ENCODE results near the gene AUP1. TPM values are rescaled to one million over a fixed set of nuclear protein-coding genes. Genes with fewer than 3 reads are reported as not detected.

Gene AUP1
- total RNA-seq, 2 donors from 2014 or later, result 101 to 124 TPM

DNA sequence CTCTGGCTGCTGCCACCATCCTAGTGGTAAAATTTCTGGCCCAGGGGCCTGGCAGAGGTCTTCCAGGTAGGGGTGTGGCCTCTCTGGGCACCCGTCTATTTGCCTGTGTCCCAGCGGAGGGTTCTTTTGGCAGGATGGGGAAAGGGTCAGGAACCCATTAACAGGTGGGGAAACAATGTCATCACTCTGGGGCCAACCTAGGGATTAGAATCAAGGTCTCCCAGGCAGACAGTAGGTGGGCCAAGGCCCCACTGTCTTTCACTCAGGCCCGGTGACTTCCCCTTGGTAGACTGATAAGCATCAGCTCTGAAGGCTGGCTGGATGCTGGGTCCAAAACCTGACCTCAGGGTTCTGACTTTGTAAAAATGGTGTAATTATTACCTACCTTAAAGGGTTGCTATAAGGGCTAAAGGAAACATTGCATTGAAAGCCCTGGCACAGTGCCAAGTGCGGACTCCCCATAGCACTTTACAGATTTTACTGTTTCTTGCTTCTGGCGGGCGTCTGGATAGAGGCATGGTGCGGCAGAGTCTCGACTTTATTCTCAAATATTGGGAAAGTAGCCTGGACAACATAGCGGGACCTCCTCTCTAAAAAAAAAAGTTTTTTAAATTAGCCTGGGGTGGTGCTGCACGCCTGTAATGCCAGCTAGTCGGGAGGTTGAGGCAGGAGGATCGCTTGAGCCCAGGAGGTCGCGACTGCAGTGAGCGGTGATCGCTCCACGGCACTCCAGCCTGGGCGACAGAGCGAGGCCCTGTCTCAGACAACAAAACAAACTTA is 32.3 kb downstream of the AUP1 start:
- Histone ChIP-seq H3K27me3 (replicated peaks; ENCODE audit: insufficient read depth) (peaks cover 16% of the 10 kb centered on the region), H3K4me3 (no peak overlapping the region)

DNA sequence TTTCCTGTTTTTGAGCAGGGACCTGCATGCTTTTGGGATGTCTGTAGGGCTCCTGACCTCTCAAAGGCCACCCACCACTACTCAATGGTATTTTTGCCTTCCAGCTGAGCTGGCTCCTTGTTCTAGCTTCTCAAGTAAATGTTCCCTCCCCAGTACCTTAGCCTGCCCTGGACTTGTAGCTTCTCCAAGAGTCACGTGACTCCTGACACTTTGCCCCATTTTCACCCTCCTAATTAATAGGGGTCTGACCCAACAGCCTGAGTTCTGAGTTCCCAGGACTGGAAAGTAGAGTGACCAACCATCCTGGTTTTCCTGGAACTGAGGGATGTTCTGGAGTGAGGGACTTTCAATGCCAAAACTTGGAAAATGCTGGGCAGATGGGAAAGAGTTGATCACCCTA is 34.1 kb downstream of the AUP1 start:
- Histone ChIP-seq H3K9me3 (no peaks in the 10 kb centered on the region), H3K4me3 (no peak overlapping the region), H3K36me3 (peaks cover 17 to 24% of the 10 kb centered on the region in 2 donors), H3K27ac (no peak overlapping the region), H3K27me3 (replicated peaks; ENCODE audit: insufficient read depth) (peaks cover 16% of the 10 kb centered on the region), H3K4me1 (replicated peaks) (no peaks in the 10 kb centered on the region)
- intact Hi-C loops (cut with DNase I), result no loop called here
- 100% methylated on average over 1 of the region's 1 CpG for WGBS
- DNase-seq (ENCODE audit: low spot score), result no peak
- TF ChIP-seq POLR2AphosphoS5 (IDR thresholded peaks at IDR 0.05), result no peak
- TF ChIP-seq, protein P1, sequence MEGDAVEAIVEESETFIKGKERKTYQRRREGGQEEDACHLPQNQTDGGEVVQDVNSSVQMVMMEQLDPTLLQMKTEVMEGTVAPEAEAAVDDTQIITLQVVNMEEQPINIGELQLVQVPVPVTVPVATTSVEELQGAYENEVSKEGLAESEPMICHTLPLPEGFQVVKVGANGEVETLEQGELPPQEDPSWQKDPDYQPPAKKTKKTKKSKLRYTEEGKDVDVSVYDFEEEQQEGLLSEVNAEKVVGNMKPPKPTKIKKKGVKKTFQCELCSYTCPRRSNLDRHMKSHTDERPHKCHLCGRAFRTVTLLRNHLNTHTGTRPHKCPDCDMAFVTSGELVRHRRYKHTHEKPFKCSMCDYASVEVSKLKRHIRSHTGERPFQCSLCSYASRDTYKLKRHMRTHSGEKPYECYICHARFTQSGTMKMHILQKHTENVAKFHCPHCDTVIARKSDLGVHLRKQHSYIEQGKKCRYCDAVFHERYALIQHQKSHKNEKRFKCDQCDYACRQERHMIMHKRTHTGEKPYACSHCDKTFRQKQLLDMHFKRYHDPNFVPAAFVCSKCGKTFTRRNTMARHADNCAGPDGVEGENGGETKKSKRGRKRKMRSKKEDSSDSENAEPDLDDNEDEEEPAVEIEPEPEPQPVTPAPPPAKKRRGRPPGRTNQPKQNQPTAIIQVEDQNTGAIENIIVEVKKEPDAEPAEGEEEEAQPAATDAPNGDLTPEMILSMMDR (IDR thresholded peaks at IDR 0.05), result no peak
- TF ChIP-seq POLR2A (IDR thresholded peaks at IDR 0.05), result no peak

More for the DNA sequence above, 32.3 kb downstream of the AUP1 start:
- Histone ChIP-seq H3K4me1 (replicated peaks) (no peaks in the 10 kb centered on the region), H3K9me3 (no peaks in the 10 kb centered on the region), H3K27ac (no peak overlapping the region), H3K36me3 (peaks cover 8 to 9% of the 10 kb centered on the region in 2 donors)
- no peak for TF ChIP-seq POLR2AphosphoS5 (IDR thresholded peaks at IDR 0.05)
- TF ChIP-seq, protein P1 (IDR thresholded peaks at IDR 0.05), result no peak
- TF ChIP-seq POLR2A (IDR thresholded peaks at IDR 0.05), result no peak
- DNase-seq (ENCODE audit: low spot score), result no peak
- intact Hi-C loops (cut with DNase I), result no loop called here
- 58% methylated on average over 19 of the region's 19 CpGs for WGBS

DNA sequence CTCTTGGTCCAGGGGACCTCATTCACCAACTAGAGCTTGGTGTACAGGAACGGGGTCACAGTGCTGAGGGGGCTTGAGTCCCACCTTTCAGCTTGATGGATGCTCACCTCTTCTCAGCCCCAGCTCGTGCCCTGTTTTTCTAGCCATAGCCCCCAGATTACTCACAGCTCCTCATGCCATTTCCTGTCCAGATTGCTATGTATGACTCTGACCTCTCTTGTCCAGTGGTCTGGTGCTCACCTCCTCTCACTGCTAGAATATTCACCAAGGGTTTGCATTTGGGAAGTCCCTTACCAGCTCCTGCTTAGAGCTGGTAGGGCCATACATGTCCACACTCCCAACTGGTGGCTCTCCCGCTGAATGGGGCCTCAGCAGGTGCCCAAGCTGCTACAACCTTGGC is 36.0 kb downstream of the AUP1 start:
- DNase-seq (ENCODE audit: low spot score), result no peak
- Histone ChIP-seq H3K27me3 (replicated peaks; ENCODE audit: insufficient read depth) (peaks cover 5% of the 10 kb centered on the region), H3K9me3 (no peaks in the 10 kb centered on the region), H3K36me3 (peaks cover 17 to 24% of the 10 kb centered on the region in 2 donors), H3K4me3 (no peak overlapping the region), H3K4me1 (replicated peaks) (no peaks in the 10 kb centered on the region), H3K27ac (no peak overlapping the region)
- TF ChIP-seq POLR2A (IDR thresholded peaks at IDR 0.05), result no peak
- TF ChIP-seq, protein P1 (IDR thresholded peaks at IDR 0.05), result no peak
- no peak for TF ChIP-seq POLR2AphosphoS5 (IDR thresholded peaks at IDR 0.05)
- WGBS, result 92% methylated on average over 3 of the region's 3 CpGs
- intact Hi-C loops (cut with DNase I), result no loop called here

DNA sequence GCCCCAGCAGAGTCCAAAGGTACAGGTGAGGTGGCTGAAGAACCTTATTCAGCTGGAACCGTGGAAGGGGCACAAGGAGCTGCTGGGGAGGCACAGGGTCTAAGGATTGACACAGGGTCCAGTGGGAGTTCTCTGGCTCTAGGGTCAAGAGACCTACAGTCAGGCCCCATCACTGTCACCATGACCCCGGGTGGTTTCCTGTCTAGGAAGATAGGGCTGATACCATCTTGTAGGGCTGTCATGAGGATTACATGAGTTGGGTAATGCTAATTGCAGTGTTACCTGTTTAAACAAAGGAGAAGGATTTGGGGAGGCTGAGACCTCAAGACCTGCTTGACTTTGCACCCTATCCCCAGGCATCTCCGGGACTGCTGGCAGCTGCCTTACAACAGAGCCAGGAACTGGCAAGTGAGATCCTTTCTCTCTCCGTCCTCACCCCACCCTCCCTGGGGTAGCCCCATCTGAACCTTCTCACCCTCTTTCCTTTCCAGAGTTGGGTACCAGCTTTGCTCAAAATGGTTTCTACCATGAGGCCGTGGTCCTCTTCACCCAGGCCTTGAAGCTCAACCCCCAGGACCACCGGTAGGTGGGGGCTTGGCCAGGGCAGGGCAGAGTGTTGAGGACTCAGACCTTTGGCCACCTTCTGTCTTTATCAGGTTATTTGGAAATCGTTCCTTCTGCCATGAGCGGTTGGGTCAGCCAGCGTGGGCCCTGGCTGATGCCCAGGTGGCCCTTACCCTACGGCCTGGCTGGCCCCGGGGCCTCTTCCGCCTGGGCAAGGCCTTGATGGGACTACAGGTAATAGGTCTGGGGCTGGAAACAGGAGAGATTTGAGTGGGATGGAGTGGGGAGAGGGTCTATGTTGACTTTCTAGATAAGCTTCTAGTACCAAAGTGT is 37.6 kb downstream of the AUP1 start:
- TF ChIP-seq POLR2AphosphoS5 (IDR thresholded peaks at IDR 0.05), result no peak
- no peak for TF ChIP-seq POLR2A (IDR thresholded peaks at IDR 0.05)
- TF ChIP-seq, protein P1 (IDR thresholded peaks at IDR 0.05), result no peak
- no peaks in the 10 kb centered on the region for H3K9me3 ChIP-seq
- intact Hi-C loops (cut with DNase I), result no loop called here
- H3K27ac ChIP-seq, result no peak overlapping the region
- H3K4me3 ChIP-seq, result no peak overlapping the region
- peaks cover 17 to 24% of the 10 kb centered on the region in 2 donors for H3K36me3 ChIP-seq
- no peaks in the 10 kb centered on the region for H3K4me1 ChIP-seq (replicated peaks)
- no peak for DNase-seq (ENCODE audit: low spot score)
- 92% methylated on average over 12 of the region's 12 CpGs for WGBS
- no peaks in the 10 kb centered on the region for H3K27me3 ChIP-seq (replicated peaks; ENCODE audit: insufficient read depth)
